ENCODE measurements around the gene RORC. TPM values are rescaled to one million over a fixed set of nuclear protein-coding genes. Genes with fewer than 3 reads are reported as not detected.

Gene RORC
- total RNA-seq, 1 donor from 2014 or later = not detected

DNA sequence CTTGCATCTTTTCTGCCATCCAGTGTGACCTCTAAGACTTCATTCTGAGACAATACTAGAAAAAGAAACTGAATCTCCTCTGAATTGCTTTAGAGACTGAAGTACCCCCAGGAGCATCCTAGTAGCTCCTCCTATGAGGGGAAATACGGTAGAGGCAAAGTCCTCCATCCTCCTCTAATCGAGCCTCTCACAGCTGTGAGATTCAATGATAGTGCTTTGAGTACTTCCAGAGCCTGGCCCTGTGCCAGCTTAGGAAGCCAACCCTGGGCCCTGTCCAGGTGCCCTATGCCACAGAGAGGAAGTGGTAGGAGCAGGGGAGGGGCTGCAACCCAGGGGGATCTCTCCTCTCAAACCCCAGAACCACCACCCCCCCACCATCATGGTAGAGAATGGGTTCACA lies 10.7 kb downstream of the RORC start:
- Mint-ChIP-seq H3K9me3 (ENCODE audit: low read depth) (no peaks in the 10 kb centered on the region), H3K27ac (no peak overlapping the region), H3K4me1 (ENCODE audit: low read depth) (peaks cover 2% of the 10 kb centered on the region), H3K36me3 (ENCODE audit: insufficient read depth) (no peaks in the 10 kb centered on the region), H3K4me3 (ENCODE audit: low read depth) (no peak overlapping the region), H3K27me3 (peaks cover 26% of the 10 kb centered on the region)
- no peak for DNase-seq (ENCODE audit: low spot score, unreplicated experiment)
- no peak for TF ChIP-seq CTCF (IDR thresholded peaks at IDR 0.05; ENCODE audit: unreplicated experiment)

DNA sequence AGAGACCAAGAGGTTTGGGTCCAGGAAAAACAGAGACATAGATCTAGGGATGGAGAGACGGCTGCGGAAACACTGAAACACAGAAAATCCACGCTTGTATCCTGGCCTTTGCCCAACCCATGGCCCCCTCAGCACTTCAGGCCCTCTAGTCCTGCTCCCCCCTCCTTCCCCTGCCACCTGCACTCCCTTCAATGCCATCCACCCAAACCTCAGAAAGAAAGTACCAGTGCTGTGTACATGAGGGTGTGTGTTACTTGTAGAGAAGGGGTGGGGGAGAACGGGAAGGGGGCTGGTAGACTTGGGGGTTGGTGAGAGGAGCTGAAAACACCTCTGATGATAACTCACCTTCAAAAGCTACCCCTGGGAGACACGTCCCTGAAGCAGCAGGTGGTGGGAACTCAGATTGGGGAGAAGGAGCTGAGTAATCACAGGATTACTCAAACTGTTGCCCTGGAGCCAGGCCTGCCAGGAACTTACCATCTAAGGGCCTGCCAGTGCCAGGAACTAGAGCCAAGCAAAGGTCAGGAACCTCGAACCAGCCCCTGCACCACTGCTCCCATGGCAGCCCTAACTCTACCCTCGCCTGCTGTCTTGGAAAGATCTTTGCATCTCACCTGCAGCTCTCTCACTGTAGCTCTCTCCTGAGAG lies 11.5 kb downstream of the RORC start:
- no peak overlapping the region for H3K27ac Mint-ChIP-seq
- H3K27me3 Mint-ChIP-seq = peaks cover 22% of the 10 kb centered on the region
- H3K9me3 Mint-ChIP-seq (ENCODE audit: low read depth) = no peaks in the 10 kb centered on the region
- H3K4me1 Mint-ChIP-seq (ENCODE audit: low read depth) = peaks cover 2% of the 10 kb centered on the region
- no peaks in the 10 kb centered on the region for H3K36me3 Mint-ChIP-seq (ENCODE audit: insufficient read depth)
- no peak for DNase-seq (ENCODE audit: low spot score, unreplicated experiment)
- TF ChIP-seq CTCF (IDR thresholded peaks at IDR 0.05; ENCODE audit: unreplicated experiment) = no peak
- no peak overlapping the region for H3K4me3 Mint-ChIP-seq (ENCODE audit: low read depth)

- Mint-ChIP-seq H3K9me3 (ENCODE audit: low read depth) (no peaks in the 10 kb centered on the region), H3K4me1 (ENCODE audit: low read depth) (peaks cover 2% of the 10 kb centered on the region), H3K36me3 (ENCODE audit: insufficient read depth) (no peaks in the 10 kb centered on the region), H3K4me3 (ENCODE audit: low read depth) (no peak overlapping the region), H3K27me3 (peaks cover 17% of the 10 kb centered on the region), H3K27ac (no peak overlapping the region)
- no peak for TF ChIP-seq CTCF (IDR thresholded peaks at IDR 0.05; ENCODE audit: unreplicated experiment)
- no peak for DNase-seq (ENCODE audit: low spot score, unreplicated experiment)
Measured at GRCh38 chr1:151819227-151819835, 12.3 kb downstream of the RORC start.

DNA sequence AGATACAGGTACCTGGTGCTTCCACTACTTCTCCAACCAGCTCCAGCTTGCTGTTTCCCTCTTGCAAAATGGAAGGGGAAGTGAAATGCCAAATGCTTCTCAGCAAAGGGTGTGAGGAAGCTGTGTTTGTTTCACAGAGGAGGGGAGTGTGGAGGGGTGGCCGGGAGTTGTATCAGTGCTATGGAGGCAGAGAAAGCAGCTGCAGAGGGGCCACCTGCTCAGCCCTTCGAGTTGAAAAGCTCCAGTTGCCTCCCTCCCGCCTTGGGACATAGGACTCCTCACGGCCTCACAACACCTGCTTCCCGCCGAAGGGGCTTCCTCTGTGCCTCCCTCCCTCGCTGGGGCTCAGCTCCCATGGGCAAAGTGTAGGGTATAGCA lies 14.3 kb downstream of the RORC start:
- peaks cover 2% of the 10 kb centered on the region for H3K4me1 Mint-ChIP-seq (ENCODE audit: low read depth)
- H3K27me3 Mint-ChIP-seq = peaks cover 18% of the 10 kb centered on the region
- TF ChIP-seq CTCF (IDR thresholded peaks at IDR 0.05; ENCODE audit: unreplicated experiment) = no peak
- no peaks in the 10 kb centered on the region for H3K9me3 Mint-ChIP-seq (ENCODE audit: low read depth)
- no peak overlapping the region for H3K4me3 Mint-ChIP-seq (ENCODE audit: low read depth)
- no peak for DNase-seq (ENCODE audit: low spot score, unreplicated experiment)
- no peak overlapping the region for H3K27ac Mint-ChIP-seq
- no peaks in the 10 kb centered on the region for H3K36me3 Mint-ChIP-seq (ENCODE audit: insufficient read depth)

- Mint-ChIP-seq H3K27ac (no peak overlapping the region), H3K36me3 (ENCODE audit: insufficient read depth) (no peaks in the 10 kb centered on the region), H3K9me3 (ENCODE audit: low read depth) (no peaks in the 10 kb centered on the region), H3K27me3 (peaks cover 18% of the 10 kb centered on the region), H3K4me3 (ENCODE audit: low read depth) (no peak overlapping the region), H3K4me1 (ENCODE audit: low read depth) (peaks cover 2% of the 10 kb centered on the region)
- TF ChIP-seq CTCF (IDR thresholded peaks at IDR 0.05; ENCODE audit: unreplicated experiment) = no peak
- DNase-seq (ENCODE audit: low spot score, unreplicated experiment) = no peak
Measured at GRCh38 chr1:151816548-151817352, 14.9 kb downstream of the RORC start.
